Glomerular endothelial cell (primary cell): ENCODE data around the gene LDHAL6A. TPM values are rescaled to one million over a fixed set of nuclear protein-coding genes. Genes with fewer than 3 reads are reported as not detected.

Experiments
- DNase-seq: peaks from one replicate; pipeline ENCODE4 v3.0.0-alpha.2; 2011; ENCODE audit warnings: low read depth, low spot score; ENCODE audit errors: extremely low read depth
- total RNA-seq: library from RNA; depleted of rRNA; stranded (reverse); fragments of >200 nt; gene quantifications from 2 replicates; pipeline ENCODE4 v1.2.3, GENCODE V29; 2015

The LDHAL6A gene
- total RNA-seq, 1 donor from 2014 or later, result not detected

- no peak for DNase-seq
These were observed 34.7 kb downstream of the LDHAL6A start for GRCh38 chr11:18490319-18490718.

- DNase-seq, result no peak
These were observed 35.3 kb downstream of the LDHAL6A start for GRCh38 chr11:18490736-18491485.

GRCh38 chr11:18491924-18492323 is 36.3 kb downstream of the LDHAL6A start:
- no peak for DNase-seq

DNA sequence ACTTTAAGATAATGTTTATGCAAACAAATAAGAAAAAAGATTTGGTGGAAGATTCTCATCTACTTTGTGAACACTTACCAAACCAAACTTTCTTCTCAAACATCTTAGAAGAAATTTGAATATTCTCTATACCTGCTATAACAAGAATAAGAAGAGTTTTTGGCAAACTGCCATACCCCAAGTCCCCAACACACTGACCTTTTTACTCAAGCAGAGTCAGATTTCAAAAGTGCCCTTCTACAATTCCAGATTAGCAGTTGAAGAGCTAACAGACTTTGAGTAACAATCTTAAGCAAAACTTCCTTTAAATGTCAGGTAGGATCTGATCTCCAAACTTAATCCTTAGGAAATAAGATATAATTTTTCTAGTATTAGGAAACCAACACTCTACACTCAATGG is 37.2 kb downstream of the LDHAL6A start:
- DNase-seq, result no peak

DNA sequence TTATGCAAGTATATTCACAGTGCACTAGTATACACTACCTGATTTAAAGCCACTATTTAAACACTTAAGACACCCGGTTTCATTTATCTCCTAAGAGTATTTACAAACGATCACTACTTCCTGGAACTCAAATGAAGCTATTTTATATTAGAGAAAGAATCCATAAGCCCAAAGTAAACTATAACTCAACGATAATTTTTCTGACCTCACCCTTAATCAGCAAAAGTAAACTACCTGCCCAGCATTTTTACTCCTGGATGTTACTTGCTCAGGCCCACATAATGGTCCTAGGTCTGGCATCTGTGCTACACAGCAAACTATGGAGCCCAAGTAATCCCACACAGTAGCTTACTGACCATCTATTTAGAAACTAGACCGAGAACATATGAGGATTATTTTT is 37.7 kb downstream of the LDHAL6A start:
- DNase-seq, result no peak

DNA sequence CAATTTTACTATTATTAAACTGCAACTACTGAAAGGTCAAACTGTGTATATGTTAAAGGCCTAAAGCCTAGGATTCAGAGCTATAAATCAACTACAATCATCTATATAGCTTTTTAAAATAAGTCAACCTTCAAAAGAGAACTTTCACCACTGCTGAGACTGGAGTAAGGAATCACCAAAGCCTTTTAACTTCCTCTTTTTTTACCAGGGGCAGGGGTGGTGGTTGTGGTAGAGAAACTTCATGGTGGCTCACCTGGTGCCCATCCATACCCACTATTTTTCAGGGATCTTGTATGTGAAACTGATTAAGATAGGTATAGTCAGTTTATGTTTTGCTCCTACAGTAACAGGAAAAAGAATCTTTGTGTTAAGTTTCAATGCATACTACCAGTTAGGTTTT is 39.6 kb downstream of the LDHAL6A start:
- no peak for DNase-seq

- DNase-seq, result no peak
These were observed 40.0 kb downstream of the LDHAL6A start for GRCh38 chr11:18495703-18496102.

DNA sequence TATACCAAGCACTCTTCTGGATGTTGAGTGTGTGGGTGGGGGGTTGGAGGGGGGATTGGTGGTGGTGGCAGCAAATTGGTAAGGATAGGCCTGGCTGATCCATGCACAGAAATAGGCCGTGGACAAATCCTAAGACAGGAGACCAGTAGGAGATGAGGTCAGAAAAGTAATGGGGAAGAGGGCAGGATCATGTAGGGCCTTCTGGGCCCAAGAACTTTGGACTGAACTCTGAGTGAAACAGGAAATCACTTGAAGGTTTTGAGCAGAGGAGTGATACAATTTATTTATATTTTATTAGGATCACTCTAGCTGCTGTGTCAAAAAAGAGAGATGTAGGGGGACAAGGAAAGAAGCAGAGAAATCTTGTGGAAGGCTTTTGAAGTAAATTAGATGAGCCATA is 42.4 kb downstream of the LDHAL6A start:
- no peak for DNase-seq

DNA sequence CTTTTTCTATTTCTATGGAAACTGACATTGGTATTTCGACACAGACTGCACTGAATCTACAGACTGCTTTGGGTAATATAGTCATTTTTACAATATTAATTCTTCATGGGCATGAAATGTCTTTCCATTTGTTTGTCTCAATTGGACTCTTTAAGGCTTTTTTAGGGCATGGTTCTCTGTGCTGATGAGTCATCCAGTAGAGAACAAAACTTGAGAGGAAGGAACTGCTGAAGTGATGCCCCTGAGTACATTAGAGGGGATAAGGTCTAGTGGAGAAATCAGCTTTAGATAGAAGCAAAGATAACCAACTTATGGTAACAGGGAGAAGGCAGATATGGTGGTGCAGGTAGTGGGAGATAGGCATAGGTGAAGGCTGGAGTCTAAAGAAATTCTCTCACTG is 46.0 kb downstream of the LDHAL6A start:
- no peak for DNase-seq

GRCh38 chr11:18502352-18502751 is 46.7 kb downstream of the LDHAL6A start:
- DNase-seq, result no peak

DNA sequence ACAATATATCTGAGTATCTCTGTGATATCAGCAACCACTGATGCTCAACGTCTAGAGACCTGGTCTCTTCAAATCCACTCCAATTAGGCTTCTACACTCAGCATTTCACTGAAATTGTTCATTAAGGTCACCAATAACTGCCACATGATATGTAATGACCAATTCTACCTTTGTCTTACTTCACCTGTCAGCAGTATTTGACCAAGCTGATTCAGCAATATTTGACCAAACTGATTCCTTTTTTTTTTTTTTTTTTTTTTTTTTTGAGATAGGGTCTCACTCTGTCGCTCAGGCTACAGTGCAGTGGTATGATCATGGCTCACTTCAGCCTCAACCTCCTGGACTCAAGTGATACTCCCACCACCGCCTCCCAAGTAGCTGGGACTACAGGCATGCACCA is 65.5 kb downstream of the LDHAL6A start:
- DNase-seq, result no peak

GRCh38 chr11:18522388-18522787 is 66.7 kb downstream of the LDHAL6A start:
- no peak for DNase-seq

DNA sequence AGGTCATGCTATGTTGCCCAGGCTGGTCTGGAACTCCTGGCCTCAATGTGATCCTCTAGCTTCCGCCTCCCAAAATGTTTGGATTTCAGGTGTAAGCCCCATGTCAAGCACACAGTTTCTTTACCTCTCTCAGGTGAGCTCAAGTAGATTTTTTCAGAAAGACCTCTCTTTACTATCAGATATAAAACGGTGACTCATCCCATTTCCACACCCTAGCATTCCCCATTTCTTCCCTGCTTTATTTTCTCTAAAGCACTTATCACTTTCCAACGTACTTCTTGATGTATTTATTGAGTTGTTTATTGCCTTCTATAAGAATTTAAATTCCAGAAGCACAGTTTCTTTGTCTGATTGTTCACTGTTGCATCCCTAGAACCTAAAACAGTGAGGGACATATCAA is 67.4 kb downstream of the LDHAL6A start:
- no peak for DNase-seq

- no peak for DNase-seq
These were observed 68.6 kb downstream of the LDHAL6A start for GRCh38 chr11:18524248-18524647.

GRCh38 chr11:18526130-18526520 is 70.5 kb downstream of the LDHAL6A start:
- DNase-seq, result peak; percentile 10

DNA sequence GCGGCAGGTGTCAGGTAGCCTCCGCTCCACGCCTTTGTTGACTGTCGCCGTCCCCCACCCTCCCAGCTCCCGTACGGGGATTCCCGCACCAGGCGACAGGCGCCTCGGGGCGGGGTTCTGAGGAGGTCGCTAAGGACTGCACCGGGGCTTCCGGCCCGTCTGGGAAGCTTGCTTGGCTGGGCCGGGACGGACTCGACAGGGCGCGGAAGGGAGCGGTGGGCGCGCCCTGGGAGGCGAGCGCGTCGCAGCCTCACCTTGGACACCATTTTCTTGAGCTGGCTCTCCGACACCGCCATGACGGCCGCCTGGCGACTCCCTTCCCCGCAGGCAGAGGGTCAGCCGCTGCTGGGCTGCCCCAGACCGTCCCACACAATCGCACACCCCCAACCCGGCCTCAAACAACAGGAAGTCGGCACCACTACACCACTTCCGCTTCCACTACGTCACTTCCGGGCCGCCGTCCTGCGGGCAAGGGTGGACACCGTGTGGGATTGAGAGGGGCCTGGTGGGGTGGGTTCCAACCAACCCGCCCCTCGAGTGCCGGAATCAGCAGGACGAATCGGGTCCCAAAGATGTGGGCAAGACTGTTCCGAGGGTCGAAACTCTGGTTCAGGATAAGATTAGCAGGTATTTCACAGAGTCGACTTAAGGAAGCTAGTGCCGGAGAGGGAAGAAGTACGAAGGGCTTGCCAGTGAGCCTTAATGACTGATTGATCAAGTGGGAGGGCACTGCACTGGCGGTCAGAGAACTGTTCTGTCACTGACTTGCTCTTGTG is 71.1 kb downstream of the LDHAL6A start, which contains the start of gene TSG101:
TSS of gene TSG101 (minus strand) at position 422 of the 776 bp plus-strand sequence. CDS start at position 296, 126 bp downstream.
- peak; percentile 67 for DNase-seq

DNA sequence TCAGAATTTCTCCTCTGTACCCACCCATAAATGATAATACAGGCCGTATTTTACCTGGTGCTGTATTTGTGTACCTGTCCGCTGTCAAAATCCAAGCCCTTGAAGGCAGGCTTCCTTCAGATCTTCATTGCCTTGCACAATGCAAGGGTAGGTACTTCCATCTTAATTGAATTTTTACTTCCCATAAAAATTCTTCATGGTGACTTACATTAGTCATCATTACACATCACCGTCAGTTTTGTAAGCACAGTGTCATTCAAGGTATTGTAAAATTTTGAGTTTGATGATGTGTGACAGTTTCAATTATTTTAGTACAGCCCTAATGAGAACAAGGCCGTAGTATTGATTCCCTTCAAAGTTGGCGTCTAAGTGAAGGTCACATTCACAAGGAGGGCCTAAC is 71.9 kb downstream of the LDHAL6A start:
- DNase-seq, result no peak

Other genes starting within 250 kb of the LDHAL6A start
- not detected in 2 replicates for gene SAA4, start 219.1 kb upstream of the LDHAL6A start, total RNA-seq
- 0.87 TPM in 1 of 2 replicates, not detected in the other for gene SAA2, start 207.2 kb upstream of the LDHAL6A start, total RNA-seq
- gene SAA1, start 189.6 kb upstream of the LDHAL6A start, total RNA-seq, result not detected in 2 replicates
- 10.5 and 11.4 TPM in 2 replicates for gene HPS5, start 133.7 kb upstream of the LDHAL6A start, total RNA-seq
- gene GTF2H1, start 133.3 kb upstream of the LDHAL6A start, total RNA-seq, result 36.9 and 42.2 TPM in 2 replicates
- 520 and 576 TPM in 2 replicates for gene LDHA, start 61.3 kb upstream of the LDHAL6A start, total RNA-seq
- gene LDHC, start 43.5 kb upstream of the LDHAL6A start, total RNA-seq, result not detected in 2 replicates
- 91.4 and 114 TPM in 2 replicates for gene TSG101, start 71.1 kb downstream of the LDHAL6A start, total RNA-seq
- gene UEVLD, start 132.9 kb downstream of the LDHAL6A start, total RNA-seq, result 23.6 and 23.7 TPM in 2 replicates
- 1.4 TPM in 1 of 2 replicates, not detected in the other for gene MISFA, start 143.9 kb downstream of the LDHAL6A start, total RNA-seq
- gene SPTY2D1, start 178.5 kb downstream of the LDHAL6A start, total RNA-seq, result 17.3 and 21.1 TPM in 2 replicates
- 2.3 and 2.9 TPM in 2 replicates for gene TMEM86A, start 242.9 kb downstream of the LDHAL6A start, total RNA-seq